Fibroblast of lung (primary cell): Measurements from ENCODE around the gene ZFP91. TPM values are rescaled to one million over a fixed set of nuclear protein-coding genes. Genes with fewer than 3 reads are reported as not detected.

ENCODE experiments used
- DNase-seq, 2 donors: peaks; one replicate each; pipeline versions ENCODE4 v3.0.0 to v3.0.0-alpha.2; 2010; ENCODE audit warnings: low read depth in 2 of 2
- H2AFZ ChIP-seq: 2 replicates; pipeline ENCODE4 v1.5.1; 2012; ENCODE audit warnings: low read length, control low read depth, inconsistent platforms
- H3K27ac ChIP-seq: 2 replicates; pipeline ENCODE4 v1.5.1; 2011; ENCODE audit warnings: low read length, control low read depth; ENCODE audit not compliant: insufficient read depth
- H3K27me3 ChIP-seq: 2 replicates; pipeline ENCODE4 v1.5.1; 2011; ENCODE audit warnings: mild to moderate bottlenecking, low read length; ENCODE audit not compliant: control insufficient read depth, insufficient read depth
- H3K36me3 ChIP-seq: 2 replicates; pipeline ENCODE4 v1.5.1; 2011; ENCODE audit warnings: low read length; ENCODE audit not compliant: control insufficient read depth, insufficient read depth
- H3K4me1 ChIP-seq: 2 replicates; pipeline ENCODE4 v1.5.1; 2011; ENCODE audit warnings: low read length; ENCODE audit not compliant: control insufficient read depth, insufficient read depth; ENCODE audit errors: extremely low read depth
- H3K4me2 ChIP-seq: 2 replicates; pipeline ENCODE4 v1.5.1; 2011; ENCODE audit warnings: low read length, control low read depth; ENCODE audit not compliant: insufficient read depth; ENCODE audit errors: extremely low read depth
- H3K4me3 ChIP-seq, 4 experiments: fragments of 200-600 bp in 1 of 4; sonication (generic) in 1 of 4; replicated peaks in 1 of 4; 2 replicates each; pipeline ENCODE4 v1.5.1; 2011 to 2016; ENCODE audit warnings: low read length in 4 of 4, low read depth in 3 of 4, mild to moderate bottlenecking in 3 of 4, control low read depth in 2 of 4, inconsistent platforms in 1 of 4, mixed read lengths in 1 of 4; ENCODE audit not compliant: insufficient read depth in 1 of 4; ENCODE audit errors: control extremely low read depth in 1 of 4
- H3K79me2 ChIP-seq: 2 replicates; pipeline ENCODE4 v1.5.1; 2012; ENCODE audit warnings: mild to moderate bottlenecking, low read length, inconsistent platforms; ENCODE audit not compliant: control insufficient read depth, insufficient read depth
- H3K9ac ChIP-seq: 2 replicates; pipeline ENCODE4 v1.5.1; 2011; ENCODE audit warnings: mild to moderate bottlenecking, low read length, control low read depth; ENCODE audit not compliant: insufficient read depth
- H3K9me3 ChIP-seq: 2 replicates; pipeline ENCODE4 v1.5.1; 2012; ENCODE audit warnings: low read depth, low read length; ENCODE audit not compliant: control insufficient read depth, insufficient read depth
- H4K20me1 ChIP-seq: 2 replicates; pipeline ENCODE4 v1.5.1; 2011; ENCODE audit warnings: low read length; ENCODE audit not compliant: control insufficient read depth, insufficient read depth; ENCODE audit errors: extremely low read depth
- CTCF ChIP-seq, 2 donors: IDR thresholded peaks in 1 of 2; conservative IDR thresholded peaks in 1 of 2; 1 replicate in 1 of 2; 2 replicates in 1 of 2; pipeline ENCODE4 v1.5.1; 2011 to 2012; ENCODE audit warnings: low read length in 2 of 2, control low read depth in 1 of 2, inconsistent platforms in 1 of 2, low read depth in 1 of 2, mild to moderate bottlenecking in 1 of 2
- EZH2 ChIP-seq: IDR thresholded peaks from 2 replicates; pipeline ENCODE4 v1.5.1; 2012; ENCODE audit warnings: low read length, control low read depth, mild to moderate bottlenecking; ENCODE audit errors: missing control alignments
- polyA plus RNA-seq, 2 donors: library from polyadenylated mRNA; depleted of rRNA in 1 of 2; stranded (reverse) in 1 of 2; unstranded in 1 of 2; fragments of >200 nt; gene quantifications; 2 replicates each; pipeline ENCODE4 v1.2.1, GENCODE V29; 2011 to 2012; ENCODE audit warnings: missing spikeins in 1 of 2
- total RNA-seq: library from RNA; depleted of rRNA; stranded (reverse); fragments of >200 nt; gene quantifications from 2 replicates; pipeline ENCODE4 v1.2.1, GENCODE V29; 2014

Gene ZFP91
- total and polyA plus RNA-seq, 2 donors (not counting 1 experiment from before 2014, with no cell fraction given): 50.2 to 56.9 TPM

- H3K9ac ChIP-seq: no peak overlapping the region
- DNase-seq: no peak
Measured at GRCh38 chr11:58625086-58625485, 46.2 kb downstream of the ZFP91 start.

GRCh38 chr11:58625826-58626460 is 47.1 kb downstream of the ZFP91 start:
- Histone ChIP-seq H3K36me3 (peaks cover 3% of the 10 kb centered on the region), H3K9ac (no peak overlapping the region), H4K20me1 (no peaks in the 10 kb centered on the region), H3K27ac (peak overlapping the region; percentile 44), H3K79me2 (peaks cover 2% of the 10 kb centered on the region), H2AFZ (no peak overlapping the region), H3K9me3 (no peaks in the 10 kb centered on the region), H3K27me3 (no peaks in the 10 kb centered on the region), H3K4me3 (no peak overlapping the region), H3K4me1 (peaks cover 30% of the 10 kb centered on the region), H3K4me2 (no peak overlapping the region)
- no peak for TF ChIP-seq EZH2
- TF ChIP-seq CTCF (conservative IDR thresholded peaks at IDR 0.05 in 1 of 2, IDR thresholded peaks at IDR 0.05 in 1 of 2; ENCODE audit: low read depth in 1 of 2, low read length in 2 of 2): no peak
- DNase-seq: peak; percentile 35 to 75

More at GRCh38 chr11:58625086-58625485, 46.2 kb downstream of the ZFP91 start:
- Histone ChIP-seq H3K4me3 (no peak overlapping the region), H2AFZ (no peak overlapping the region), H3K27me3 (no peaks in the 10 kb centered on the region), H3K9me3 (no peaks in the 10 kb centered on the region), H3K79me2 (peaks cover 2% of the 10 kb centered on the region), H3K36me3 (peaks cover 3% of the 10 kb centered on the region), H3K4me2 (no peak overlapping the region), H4K20me1 (no peaks in the 10 kb centered on the region), H3K4me1 (peaks cover 30% of the 10 kb centered on the region), H3K27ac (no peak overlapping the region)
- TF ChIP-seq EZH2 (no peak), CTCF (conservative IDR thresholded peaks at IDR 0.05 in 1 of 2, IDR thresholded peaks at IDR 0.05 in 1 of 2; ENCODE audit: low read depth in 1 of 2, low read length in 2 of 2) (no peak)

GRCh38 chr11:58626934-58627483 is 48.1 kb downstream of the ZFP91 start:
- no peak overlapping the region for H3K9ac ChIP-seq
- DNase-seq: peak; percentile 17 to 22
- H3K27me3 ChIP-seq: no peaks in the 10 kb centered on the region
- no peak overlapping the region for H2AFZ ChIP-seq
- peaks cover 3% of the 10 kb centered on the region for H3K36me3 ChIP-seq
- H4K20me1 ChIP-seq: no peaks in the 10 kb centered on the region
- H3K4me3 ChIP-seq: no peak overlapping the region
- H3K4me1 ChIP-seq: peaks cover 30% of the 10 kb centered on the region
- H3K9me3 ChIP-seq: no peaks in the 10 kb centered on the region
- H3K27ac ChIP-seq: peak overlapping the region; percentile 87
- TF ChIP-seq CTCF (conservative IDR thresholded peaks at IDR 0.05 in 1 of 2, IDR thresholded peaks at IDR 0.05 in 1 of 2; ENCODE audit: low read depth in 1 of 2, low read length in 2 of 2) (no peak), EZH2 (no peak)
- peak overlapping the region; percentile 42 for H3K4me2 ChIP-seq
- peaks cover 2% of the 10 kb centered on the region for H3K79me2 ChIP-seq
